Inferior parietal cortex (tissue), 1 donor: ENCODE measurements around the gene ISX.

Experiments used
- DNase-seq: peaks from one replicate; pipeline ENCODE4 v3.0.0-alpha.2; 2016; ENCODE audit errors: extremely low spot score

The ISX gene

DNA sequence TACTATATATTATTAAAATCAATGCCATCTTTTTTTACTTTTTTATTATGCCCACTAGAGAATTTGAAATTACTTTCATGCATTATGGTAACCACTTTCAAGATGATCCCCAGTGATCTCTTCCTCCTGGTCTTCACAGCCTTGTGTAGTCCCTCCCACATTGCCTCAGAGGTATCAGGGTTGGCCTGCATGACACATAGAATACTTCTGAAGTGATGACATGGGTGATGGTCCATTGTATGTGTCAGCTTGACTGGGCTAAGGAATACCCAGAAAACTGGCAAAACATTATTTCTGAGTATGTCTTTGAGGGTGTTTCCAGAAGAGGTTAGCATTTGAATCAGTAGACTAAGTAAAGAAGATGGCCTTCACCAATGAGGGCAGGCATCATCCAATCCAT, 14.2 kb upstream of the ISX start:
- no peak for DNase-seq

DNA sequence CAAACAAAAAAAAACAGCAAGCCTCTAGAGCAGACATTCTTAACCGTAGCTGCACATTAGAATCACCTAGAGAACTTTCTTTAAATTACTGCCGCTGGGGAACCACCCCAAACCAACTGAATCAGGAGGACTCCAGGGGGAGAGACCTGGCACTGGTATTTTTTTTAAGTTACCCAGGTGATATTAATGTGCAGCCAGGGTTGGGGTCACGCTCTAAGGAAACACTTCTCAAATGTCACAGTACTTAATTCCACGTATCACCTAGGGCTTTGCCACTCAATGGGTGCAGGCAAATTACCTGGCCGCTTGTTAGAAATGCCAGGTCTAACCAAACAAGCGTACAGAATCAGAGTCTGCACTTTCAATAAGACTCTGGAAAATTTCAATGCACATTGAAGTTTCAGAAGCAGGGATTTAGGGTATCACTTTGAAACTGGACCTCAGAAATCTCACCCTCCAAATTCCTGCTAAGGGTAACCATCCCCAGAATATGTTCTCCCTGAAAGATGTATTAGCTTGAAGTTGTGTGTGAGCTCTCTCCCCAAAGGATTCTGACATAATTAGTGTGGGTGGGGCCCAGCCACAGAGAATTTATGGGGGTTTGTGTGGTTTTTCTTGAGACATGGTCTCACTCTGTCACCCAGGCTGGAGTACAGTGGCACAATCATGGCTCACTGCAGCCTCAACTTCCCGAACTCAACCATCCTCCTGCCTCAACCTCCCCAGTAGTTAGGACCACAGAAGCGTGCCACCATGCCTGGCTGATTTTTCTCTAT, 12.7 kb upstream of the ISX start:
- DNase-seq, result no peak

DNA sequence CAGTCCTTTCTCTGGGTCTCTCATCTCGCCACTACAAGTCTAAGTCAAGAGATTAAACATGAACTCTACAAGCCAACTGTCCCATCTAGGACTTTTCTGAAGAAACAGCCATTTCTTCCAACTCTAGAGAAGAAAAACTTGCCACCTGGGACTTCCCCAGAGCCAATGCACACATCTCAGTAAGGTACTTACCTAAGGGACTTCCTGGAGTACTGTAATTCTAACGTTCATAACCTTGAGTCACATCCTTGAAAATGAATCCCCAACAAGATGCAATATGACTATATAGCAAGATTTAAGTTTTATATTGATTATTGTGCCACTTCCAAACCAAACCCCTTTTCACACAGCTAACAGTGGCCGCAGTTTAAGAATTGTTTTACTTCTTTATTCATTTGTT, 11.9 kb upstream of the ISX start:
- no peak for DNase-seq

DNA sequence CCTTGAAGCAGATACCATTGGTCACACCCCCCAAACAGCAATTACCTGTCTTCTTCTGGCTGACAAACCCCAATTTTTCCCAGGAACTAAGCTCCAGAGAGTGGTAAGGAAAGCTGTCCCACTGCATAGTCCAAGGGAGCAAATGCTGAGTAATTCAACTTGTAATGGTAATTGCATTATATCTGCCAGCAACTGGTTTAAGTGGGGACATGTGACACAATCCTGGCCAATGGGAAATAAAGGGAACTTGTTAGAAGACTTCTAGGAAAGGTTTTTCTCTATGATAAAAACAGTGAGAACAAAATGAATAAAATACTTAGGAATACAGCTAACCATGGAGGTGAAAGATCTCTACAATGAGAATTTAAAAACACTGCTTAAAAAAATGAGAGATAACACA, 9.5 kb upstream of the ISX start:
- DNase-seq, result no peak

DNA sequence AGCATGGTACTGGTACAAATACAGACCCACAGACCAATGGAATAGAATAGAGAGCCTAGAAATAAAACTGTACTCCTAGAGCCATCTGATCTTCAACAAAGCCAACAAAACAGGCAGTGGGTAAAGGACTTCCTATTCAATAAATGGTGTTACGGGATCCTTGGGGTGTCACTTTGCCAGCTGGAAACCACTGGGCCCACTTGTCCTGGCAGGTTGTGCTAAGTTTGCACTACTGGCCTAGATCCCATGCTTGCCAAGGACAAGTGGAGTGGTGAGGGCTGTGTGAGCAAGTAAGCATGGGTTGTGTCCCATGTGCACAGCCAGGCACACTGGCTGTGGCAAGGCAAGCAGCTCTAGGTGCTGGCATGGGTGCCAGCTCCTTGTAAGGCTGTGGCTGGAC, 8.8 kb upstream of the ISX start:
- no peak for DNase-seq

DNA sequence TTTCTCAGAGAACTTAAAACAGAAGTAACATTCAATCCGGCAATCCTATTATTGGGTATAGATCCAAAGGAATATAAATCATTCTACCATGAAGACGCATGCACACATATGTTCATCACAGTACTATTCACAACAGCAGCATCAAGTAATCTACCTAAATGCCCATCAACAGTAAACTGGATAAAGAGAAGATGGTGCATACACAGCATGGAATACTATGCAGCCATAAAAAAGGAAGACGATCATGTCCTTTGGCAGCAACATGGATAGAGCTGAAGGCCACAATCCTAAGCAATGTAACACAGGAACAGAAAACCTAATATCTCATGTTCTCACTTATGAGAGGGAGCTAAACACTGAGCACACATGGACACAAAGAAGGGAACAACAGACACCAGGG, 6.3 kb upstream of the ISX start:
- no peak for DNase-seq

DNA sequence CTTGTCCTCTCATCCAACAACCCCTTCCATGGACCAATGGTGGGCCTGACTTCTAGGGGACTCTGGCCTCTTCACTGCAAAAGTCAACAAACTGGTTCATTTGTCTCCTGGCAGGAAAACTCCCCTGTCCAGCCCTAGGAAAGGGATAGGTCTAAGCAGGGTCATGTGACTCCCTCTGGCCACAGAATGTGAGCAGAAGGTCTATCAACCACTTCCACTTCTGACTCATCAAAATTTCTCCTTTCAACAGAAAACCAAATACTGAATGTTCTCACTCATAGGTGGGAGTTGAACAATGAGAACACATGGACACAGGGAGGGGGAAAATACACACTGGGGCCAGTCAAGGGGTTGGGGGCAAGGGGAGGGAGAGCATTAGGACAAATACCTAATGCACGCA, 1.3 kb upstream of the ISX start:
- DNase-seq, result no peak

DNA sequence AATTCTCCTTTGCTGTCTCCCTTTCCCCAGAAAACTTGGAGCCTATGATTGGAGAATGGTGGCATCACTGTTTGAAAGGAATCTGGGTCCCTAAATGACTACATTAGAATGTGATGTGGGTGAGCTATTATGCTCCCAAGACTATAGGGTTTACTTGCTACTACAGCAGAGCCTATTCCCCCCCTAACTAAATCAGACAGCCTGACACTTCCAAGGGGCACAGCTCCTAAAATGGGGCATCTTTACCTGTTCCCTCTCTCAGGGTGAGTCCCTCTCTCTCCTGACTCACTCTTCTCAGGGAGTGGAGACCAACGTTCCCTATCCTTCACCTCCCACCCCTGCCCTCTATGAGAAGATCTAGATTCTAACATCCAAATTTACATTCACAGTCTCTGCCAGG, 775 bp upstream of the ISX start:
- no peak for DNase-seq

DNA sequence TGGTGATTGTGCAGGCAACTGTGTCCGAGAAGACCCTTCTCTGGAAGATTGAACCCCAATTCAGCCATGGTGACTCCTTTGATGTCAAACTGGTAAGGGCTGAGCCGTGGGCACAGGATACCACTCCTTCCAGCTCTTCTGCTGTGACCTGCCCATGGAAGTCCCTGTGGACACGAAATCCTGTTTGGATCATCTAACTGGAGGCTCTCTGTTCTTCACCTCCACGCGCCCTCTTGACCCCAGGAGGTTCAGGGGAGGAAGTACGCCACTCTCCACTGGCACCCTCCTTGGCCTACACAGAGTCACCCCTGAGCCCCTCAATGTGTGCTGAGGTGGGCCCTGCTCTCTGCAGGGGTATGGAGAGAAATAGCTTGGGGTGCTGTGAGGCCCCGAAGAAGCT, 810 bp downstream of the ISX start:
- DNase-seq, result no peak

DNA sequence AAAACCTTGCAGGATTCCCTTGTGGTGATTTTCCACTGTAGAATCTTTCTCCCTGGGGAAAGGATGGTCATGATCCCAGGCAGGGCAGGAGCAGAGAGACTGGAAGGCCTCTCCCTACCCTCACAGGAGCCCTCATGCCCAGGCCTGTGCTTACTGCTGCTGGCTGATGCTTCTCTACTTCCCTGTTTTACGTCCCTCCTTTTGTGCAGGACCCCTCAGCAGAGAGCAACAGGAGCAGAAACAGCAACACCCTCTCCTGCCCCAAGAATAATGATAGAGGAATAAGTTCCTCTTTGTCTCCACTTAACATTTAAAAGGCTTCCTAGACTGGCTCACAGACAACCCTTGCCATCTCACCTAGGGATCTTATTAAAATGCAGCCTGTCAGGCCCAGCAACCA, 3.6 kb downstream of the ISX start:
- no peak for DNase-seq

DNA sequence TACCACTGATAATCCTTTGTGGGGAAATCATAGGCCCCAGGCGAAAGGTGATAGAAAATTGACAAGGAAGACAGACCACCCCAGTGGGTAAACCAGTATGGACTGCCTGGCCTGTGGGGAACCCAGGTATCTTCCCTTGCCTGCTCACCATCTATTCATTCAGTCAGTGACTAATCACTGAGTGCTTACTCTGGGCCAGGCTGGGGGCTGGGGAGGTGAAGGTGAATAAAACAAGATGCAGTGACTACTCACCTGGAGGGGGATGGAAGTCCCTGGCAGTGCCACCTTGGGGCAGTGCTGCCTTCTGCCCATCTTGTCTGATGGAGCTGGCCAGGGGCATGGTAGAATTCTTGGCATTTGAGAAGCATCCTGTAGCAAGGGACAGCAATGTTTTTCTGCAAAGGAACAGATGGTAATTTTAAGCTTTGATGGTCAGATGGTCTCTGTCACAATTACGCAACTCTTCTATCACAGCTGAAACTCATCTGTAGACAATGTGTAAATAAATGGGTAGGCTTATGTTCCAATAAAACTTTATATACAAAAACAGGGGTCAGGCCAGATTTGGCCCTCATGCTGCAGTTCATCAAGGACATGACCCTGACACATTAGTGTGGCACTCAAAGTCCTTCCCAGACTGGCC, 4.6 kb downstream of the ISX start:
- DNase-seq, result peak; percentile 12

DNA sequence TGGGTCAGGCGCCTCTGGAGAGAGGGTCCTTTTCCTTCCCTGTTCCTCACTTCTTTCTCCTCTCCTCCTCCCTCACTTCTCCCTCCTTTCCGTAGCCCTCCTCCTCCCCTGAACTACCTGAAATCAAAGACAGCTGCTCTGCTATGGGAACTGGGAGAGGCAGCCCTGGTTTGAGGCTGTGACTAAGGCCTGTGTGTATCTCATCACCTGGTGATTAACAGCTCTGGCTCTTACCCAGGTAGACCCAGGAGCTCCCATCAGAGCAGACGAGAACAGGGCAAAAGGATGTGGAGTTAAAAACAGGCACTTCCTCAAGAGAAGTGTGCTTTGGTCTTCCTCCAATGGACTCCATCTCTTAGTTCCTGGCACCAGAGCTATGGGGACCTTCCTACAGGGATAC, 5.8 kb downstream of the ISX start:
- no peak for DNase-seq

DNA sequence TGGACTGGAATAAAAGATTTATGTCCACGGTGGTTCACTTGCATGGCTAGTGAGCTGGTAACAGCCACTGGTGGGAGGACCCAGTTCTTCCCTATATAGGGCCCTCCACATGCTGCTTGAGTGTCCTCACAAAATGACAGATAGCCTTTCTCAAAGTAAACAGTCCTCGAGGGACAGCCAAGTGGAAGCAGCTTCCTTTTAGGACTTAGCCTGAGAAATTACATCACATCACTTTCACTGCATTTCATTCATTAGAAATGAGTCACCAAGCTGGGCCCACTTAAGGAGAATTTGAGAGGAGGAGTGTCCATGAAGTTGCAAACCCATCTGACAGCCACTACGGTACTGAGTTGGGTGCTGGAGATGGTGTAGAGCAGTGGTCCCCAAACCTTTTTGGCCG, 7.0 kb downstream of the ISX start:
- no peak for DNase-seq

DNA sequence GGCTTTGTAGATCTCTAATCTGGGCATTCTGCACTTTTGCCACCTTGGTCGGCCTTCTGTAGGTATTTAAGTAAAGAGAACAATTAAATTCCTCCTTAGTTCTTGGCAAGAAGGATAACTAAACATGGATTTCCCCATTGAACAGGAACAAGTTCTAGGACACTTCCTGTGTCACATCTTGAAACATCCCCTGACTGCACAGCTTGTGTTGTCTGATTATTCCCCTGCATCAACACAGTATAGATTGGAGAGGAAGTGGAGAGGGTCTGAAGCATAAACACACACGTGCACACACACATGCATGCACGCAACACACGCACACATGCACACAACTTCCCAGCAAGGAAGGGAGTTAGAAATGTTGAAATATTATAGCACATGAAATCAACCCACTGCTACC, 8.6 kb downstream of the ISX start:
- no peak for DNase-seq

DNA sequence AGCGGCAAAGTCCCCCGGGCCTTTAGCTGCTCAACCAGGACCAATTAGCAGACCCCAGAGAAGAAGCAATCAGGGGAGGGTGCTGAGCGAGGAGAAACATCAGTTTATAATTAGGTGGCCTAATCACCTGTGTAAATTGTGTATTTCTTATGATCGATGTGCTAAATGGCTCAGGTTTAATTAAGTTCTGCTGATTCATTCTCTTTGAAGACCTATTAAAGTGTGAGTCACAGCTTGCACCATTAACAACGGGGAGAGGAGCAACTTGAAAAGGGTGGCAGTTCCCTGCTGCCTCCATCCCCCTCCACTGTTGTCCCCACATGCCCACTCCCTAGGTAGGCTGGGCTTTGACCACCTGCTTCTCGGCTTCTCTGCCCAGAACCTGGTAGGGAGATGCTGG, 10.7 kb downstream of the ISX start:
- no peak for DNase-seq

DNA sequence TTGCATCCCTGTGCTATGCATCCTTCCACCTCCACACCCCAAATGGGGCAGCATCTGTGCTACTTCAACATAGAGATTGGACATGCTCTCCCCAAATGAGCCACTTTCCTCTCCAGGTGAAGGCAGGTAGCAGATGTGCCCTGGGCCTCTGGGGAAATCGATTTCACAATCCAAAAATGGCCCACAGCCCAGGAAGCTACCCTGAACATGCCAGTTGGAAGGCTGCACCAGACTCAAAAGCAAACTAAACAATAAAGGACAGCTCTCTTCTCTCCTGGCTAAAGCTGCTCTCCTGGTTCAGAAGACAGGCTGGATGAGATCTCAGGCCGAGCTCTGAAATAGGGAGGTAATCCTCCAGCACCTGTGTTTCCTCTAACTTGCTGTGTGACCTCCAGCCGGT, 19.7 kb downstream of the ISX start:
- DNase-seq, result no peak

DNA sequence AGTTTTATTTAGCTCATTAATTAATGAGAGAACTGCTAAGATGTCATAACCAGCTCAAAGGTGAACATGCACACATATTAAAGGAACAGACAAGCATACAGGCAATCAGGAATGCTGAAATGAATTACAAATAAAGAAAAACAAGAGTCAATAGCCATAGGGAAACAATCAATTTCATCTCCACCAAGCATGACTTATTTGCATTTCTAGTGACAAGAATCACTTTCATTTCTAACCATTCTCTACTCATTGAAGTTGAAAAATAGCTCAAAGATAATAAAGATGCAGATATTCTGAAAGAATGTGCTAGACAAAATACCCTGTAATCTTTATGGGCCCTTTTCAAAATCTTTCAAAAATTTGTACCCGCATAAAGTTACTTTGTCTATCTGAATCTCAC, 23.2 kb downstream of the ISX start:
- DNase-seq, result no peak

DNA sequence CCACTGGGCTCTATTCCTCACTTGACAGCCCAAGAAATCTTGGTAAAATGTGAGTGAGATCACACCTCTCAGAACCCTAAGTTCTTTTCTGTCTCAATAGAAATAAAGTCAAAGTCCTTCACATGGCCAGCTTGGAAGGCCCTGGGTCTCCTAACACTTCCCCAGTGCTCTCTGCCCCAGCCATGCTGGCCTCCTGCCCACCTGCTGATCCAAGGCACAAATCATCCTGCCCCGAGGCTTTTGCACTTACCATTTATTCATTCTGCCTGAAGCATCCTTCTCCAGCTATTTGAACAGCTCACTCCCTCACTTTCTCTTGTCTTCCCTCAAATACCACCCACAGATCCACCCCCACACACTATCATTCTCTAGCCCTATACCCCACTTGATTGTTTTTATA, 26.4 kb downstream of the ISX start:
- no peak for DNase-seq

DNA sequence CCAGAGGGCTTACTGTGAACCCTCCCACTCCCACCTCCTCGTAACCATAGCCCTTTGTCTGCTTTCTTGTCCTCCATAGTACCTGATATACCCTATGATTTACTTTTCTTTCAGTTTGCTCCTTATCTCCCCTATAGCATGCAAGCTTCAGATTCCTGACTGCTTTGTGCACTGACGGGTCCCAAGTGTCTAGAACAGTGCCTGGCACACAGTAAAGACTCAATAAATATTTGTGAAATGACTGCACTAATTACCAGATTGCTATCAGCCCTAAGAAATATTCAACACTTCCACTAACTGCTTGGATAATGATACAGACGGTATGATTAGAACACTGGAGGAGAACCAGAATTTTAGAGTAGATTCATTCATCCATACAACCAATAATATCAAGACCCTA, 33.0 kb downstream of the ISX start:
- no peak for DNase-seq

DNA sequence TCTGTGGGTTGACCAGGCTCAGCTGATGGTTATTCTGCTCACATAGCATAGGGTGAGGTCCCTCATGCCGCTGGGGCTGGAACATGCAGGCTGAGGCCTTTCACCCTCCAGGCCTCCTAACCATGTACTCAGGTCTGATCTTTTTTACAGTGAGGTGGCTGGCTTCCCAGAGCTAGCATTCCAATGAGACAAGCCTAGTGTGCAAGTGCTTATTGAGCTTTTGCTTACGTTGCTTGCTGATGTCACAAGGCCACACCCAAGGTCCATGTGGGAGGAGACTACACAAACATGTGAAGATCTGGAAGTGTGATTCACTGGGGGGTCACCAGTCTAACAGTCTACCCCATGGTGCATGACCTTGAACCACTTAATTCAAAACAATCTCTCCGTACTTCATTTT, 33.9 kb downstream of the ISX start:
- DNase-seq, result no peak

DNA sequence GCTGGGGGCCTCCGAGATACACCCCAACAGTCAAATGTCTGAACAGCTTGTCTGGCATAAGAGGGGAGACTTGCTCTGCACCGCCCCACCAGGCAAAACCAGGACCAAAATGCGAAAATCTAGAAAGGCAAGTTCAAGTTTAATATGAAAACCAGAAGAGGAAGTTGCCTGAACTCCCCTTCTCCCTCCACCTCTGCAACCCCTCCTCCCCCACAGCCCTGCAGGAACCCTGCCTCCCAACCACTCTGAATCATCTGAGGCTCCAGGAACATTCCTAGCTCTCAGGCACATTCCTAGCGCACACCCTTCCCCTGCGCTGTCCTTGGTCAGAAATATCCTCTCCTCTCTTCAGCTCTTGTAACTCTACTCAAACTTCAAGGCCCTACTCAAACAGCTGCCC, 36.7 kb downstream of the ISX start:
- no peak for DNase-seq

DNA sequence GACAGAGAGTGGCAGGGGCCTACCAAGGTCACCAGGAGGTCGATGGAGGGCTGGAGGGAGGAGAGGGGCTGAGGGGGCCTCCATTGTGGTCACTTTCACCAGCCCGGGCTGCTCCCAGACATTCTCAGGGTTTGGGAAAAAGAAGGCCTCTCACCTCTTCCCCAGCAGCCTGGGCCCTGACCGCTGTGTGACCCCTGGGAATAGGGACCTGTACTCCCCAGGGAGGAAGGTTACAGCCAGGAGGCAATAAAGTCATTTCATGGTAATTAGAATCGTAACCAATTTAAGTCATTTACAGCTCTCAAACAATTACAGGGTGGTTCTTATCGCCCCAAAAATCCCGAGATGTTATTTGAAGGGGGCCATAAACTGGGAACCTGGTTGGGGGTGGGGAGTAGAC, 37.8 kb downstream of the ISX start:
- DNase-seq, result no peak

DNA sequence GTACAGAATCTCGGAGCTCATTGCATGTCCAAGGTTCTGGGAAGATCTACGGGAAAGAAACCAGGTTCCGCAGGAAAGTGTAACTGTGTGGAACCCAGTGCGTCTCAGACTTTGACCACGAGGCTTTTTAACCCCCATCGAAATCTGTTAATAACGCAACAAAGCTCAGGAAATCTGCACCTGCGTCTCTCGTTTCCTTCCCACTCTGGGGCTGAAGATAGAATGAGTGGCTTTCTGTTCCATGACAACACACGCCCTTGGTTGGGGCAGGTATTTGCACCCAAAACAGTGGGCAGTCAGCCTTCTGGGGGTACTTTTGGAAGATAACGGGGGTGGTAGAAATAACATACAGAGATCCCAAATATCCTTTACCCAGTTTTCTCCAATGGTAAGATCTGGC, 38.5 kb downstream of the ISX start:
- DNase-seq, result no peak

DNA sequence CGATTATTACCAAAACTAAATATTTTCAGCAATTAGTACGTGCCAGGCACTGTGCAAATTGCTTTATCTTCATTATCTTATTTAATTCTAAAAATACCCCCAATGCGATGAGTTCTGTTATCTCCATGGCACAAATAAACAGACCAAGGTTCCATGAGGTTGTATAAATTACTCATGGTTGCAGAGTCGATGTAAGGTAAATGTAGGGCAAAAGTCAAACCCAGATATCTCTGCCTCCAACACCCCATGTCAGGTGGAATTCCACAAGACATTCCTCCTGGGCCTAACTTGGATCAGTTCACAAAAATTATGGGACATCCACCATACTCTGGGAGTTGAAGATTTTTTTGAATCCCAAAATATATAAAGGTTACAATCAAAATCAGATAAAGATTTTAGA, 43.7 kb downstream of the ISX start:
- DNase-seq, result no peak
